HG03378 (cell line): Measurements from ENCODE around the gene RNU4-1.
"Not testable (repeated sequence)": the region's sequence is repeated elsewhere in the genome, so short reads cannot be mapped to it uniquely, and the experiment has no call there.

Experiments used
- ATAC-seq: cut with Tn5 transposase; IDR thresholded peaks from one replicate; pipeline ENCODE4 v1.9.1; 2021; ENCODE audit warnings: mild to moderate bottlenecking, moderate library complexity; ENCODE audit not compliant: unreplicated experiment

Gene RNU4-1

DNA sequence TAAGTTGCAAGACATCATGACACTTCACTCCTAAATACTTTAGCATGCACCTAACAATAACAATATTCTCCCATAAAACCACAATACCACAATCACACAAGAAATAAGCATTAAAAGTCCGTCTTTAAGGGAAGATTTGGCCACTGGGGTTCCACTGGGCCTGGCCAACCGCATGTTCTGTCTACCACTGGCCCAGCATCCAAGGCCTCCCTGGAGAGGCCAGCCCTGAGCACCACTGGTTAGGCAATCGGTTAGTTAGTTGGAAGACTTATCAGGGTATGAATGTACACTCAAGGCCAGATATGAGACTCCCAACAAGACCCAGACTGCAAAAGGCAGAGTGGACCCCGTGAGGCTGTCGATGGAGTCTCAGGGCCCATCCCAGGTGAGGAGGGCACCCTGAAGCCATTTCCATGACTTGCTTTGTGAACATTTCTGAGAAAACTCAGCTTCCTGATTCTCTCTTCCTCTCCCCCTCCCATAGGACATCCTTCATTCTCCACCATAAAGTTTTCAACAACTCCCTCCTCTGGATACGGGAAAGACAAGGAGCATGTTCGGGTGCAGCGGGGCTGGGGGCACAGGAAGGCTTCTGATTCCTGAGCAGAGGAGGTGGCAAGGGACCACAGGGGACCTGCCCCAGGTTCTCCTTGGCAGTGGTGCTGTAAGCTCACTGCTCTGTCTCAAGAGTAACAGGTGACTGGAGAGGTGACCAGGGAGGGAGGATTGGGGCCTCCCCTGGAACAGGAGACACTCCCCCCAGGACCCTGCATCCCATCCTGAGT lies 33.4 kb downstream of the RNU4-1 start:
- no peak for ATAC-seq

DNA sequence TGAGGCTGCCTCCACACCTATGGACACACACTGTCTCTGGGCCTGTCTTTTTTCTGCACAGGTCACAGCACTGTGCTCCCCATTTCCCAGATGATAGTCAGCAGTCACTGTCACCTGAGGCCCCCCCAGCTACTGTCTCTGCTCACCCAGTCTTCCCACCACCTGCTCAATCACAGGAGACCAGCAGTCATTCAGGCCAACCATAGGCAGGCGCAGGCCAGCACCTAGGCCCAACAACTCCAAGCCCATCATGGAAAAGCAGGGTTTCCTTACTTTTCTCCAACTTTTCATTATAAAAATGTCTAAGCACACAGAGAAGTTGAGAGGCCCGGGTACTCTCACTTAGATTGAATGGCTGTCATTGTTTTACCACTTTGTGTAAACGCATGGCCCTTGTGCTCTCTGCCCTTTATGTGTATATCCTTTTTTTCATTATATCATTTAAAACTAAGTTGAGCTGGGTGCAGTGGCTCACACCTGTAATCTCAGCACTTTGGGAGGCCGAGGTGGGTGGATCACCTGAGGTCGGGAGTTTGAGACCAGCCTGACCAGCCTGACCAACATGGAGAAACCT lies 34.6 kb downstream of the RNU4-1 start:
- no peak for ATAC-seq

DNA sequence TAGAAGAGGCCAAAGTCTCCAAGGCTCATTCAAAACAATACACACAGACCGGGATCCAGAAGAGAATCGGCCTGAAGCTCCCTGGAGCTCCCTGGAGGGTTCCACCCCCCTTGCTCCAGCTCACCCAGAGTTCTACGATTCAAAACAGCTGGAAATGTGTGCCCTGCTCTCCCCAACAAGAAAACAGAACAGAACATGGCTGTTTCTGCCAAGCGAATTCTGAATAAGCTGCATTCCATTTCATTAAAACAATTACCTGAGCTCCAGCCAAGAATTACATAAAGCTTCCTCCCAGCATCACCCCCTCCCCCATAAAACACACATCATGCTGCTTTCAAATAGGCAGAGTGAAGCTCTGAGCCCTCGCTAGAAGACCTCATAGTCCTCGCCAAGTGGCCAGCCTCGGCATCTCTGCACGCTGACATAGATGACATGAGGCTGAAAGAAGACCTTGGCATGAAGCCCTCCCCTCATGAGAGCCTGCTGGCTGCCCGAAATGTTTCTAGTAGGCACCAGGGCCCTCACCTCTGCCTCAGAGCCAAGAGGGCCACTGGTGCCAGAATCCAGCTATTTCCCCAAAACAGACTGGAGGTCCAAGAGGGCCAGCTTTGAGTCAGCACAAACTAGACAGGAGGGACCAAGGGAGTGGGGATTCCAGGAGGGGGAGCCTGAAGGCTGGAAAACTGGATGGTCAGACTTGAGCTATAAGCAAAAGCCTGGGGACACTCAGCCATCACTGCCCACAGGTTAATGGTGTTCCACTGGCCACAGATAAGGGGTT lies 35.8 kb downstream of the RNU4-1 start:
- no peak for ATAC-seq

DNA sequence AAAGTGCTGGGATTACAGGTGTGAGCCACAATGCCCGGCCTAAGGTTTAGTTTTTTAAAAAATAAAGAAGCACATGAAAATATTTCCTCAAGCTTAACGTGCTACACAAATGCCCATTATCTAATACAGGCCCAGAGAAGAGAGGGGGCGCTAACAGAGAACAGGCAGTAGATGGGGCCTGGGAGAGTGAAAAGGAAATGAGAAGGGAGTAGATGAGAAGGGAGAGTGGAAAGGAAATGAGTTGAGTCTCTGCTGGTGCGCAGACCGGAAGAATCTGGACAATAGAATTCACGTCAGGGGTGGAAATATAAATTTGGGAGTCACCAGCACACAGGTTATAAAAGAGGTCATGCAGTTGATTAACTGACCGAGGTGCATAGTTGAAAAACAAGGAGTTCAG lies 38.2 kb downstream of the RNU4-1 start:
- no peak for ATAC-seq

DNA sequence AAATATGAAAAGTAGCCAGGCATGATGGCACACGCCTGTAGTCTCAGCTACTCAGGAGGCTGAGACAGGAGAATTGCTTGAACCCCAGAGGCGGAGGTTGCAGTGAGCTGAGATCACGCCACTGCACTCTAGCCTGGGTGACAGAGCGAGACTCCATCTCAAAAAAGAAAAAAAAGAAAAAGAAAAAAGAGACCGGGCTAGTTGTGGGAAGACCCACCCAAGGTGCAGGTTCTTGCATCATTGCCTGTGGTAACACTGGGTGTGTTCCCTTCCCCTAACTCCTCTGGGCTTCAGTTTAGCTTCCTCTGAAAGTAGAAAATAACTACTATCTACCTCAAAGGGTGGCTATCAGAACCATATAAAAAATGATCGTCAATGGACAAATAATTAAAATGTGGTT lies 39.7 kb downstream of the RNU4-1 start:
- ATAC-seq = not testable (repeated sequence)

DNA sequence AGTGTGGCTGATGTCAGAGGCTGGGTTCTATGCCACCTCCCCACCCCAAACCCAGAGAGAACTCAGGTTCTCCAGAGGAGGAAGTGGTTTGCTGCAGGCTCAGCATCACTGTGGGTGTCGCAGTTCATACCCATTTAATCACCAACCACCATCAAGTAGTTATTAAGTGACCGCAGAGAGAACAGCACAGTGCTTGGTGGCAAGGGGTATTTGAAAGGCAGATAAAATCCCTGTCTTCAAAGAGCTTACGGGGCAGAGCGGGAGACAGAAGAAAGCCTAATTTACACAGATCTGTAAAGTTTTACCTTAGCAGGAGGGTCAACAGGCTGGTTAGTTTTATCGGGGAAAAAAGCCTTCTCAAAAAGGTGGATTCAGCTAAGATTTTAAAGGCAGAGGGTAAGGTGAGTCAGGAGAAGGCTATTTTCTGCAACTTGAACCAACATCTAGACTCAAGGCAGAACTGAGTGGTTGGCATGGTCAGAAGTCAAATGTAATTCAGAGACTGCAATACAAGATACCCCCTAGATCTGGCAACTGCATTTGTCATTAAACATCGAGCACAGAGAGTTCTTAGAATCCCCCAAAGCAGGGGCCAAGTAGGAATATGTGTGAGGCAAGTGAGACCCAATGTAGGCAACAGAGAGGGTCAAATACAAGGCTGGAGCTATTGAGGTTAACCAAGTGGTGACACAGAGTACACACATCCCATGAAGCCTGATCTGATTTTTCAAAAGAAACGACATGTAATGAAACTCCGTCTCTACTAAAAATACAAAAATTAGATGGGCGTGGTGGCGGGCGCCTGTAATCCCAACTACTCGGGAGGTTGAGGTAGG lies 40.7 kb downstream of the RNU4-1 start:
- no peak for ATAC-seq

DNA sequence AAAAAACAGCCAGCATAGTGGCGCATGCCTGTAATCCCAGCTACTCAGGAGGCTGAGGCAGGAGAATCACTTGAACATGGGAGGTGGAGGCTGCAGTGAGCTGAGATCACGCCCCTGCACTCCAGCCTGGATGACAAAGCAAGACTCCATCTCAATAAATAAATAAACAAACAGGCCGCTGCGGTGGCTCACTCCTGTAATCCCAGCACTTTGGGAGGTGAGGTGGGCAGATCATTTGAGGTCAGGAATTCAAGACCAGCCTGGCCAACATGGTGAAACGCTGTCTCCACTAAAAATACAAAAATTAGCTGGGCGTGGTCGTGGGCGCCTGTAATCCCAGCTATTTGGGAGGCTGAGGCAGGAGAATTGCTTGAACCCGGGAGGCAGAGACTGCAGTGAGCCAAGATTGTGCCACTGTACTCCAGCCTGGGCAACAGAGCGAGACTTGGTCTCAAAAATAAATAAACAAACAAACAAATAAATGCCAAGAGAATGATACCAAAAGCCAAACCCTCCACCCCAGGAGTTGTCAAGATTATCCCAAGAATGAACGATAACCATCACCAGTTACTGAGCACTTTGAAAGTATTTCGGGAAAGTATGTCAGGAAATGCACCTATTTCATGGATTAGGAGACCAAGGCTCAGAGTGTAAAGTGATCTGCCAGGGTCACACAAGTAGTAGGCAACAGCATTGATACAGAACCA lies 41.5 kb downstream of the RNU4-1 start:
- not testable (repeated sequence) for ATAC-seq

DNA sequence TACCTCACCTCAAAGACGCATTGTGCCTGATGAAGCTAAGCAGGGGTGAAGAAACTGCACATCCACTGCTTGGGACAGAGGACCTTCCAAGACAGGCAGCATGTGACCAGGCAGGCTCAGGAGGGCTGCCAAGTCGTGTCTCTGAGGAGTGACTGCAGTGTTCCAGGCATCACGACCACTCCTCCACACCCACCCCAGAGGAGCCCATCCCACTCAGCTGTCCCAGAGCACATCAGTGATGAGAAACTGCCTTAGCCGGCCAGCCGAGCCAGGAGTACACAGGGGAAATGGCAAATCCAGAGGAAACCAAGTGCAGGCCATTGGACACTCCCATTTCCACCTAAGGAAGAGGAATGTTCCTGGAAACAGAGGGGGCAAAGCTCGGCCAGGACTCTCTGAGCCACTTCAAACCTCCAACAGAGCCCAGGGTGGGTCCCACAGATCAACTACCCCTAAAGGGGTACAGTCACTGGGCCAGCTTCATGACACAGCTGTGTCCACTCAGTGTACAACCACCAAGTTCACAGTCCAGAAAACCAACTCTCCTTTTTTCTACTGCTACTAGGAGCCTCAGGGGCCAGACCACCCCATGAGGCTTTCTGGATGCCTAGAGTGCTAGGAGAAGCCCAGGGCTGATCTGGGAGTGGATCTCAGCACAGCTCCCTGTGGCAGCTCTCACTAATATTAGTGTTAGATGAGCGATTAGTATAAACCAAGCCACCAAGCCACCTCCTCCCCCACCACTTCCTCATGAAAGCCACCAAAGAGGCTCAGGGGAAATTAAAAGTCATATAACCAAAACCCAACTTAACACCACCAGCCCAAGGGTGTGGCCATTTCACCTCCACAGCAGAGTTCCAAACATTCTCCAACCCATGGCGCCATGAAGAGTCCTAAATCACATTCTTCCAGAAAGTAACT lies 42.9 kb downstream of the RNU4-1 start:
- no peak for ATAC-seq

DNA sequence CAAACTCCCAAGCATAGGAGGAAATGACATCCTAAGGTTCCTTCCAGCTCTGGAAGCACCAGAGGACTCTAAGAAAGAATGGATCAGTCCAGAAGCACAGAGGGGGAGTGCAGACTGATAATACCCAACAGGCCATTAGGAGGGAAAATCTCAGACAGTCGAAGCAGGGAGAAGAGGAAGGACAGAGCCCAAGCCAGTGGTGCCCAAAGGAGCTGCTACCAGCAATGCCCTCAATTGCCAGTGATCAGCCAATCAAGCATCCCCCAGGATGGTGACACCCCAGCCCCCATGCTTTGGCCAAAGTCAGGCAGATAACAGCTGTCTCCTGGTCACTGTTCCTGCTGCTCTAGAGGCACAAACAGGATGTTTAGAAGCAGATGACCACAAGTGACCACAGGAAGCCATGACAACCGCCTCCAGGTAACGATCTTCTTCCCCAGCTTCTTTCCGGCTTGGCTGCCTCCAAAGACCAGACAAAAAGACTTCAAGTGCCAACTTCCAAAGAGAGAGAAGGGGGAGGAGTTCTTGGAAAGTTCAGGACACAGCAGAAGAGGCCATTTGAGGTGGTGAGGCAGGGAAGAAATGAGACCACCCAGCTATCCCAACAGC lies 43.7 kb downstream of the RNU4-1 start:
- no peak for ATAC-seq

DNA sequence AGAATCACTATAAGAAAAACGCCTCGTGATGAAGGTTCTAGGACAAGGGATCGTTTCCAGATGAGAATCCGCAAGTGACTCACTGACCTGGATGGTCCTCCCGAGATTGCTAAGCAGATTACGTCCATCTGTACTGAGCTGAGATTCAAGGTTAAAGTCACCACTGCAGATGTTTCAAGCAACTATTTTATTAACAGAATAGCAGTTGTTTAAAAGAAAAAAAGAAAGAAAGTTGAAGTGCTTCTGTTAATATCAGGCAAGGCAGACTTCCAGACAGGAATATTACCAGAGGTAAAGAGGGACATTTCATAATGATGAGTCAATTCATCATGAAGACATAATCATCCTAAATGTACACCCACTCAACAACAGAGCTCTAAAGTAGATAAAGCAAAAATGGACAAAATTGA lies 45.4 kb downstream of the RNU4-1 start:
- no peak for ATAC-seq

DNA sequence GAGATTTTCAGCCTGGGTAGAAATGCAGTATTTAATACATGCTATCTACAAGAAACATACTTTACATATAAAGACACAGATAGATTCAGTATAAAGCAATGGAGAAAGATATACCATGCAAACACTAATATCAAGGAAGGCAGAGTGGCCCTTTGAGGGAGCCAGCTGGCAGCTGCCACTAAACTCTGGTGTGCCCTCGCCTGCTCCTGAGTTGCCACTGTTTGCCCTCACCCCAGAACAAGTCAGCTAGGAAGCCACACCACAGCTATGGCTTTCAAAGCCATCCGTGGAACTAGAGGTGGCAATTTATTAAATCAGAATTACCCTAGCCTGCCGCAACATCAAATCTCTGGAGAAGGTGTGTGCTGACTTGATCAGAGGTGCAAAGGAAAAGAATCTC lies 45.9 kb downstream of the RNU4-1 start:
- no peak for ATAC-seq

DNA sequence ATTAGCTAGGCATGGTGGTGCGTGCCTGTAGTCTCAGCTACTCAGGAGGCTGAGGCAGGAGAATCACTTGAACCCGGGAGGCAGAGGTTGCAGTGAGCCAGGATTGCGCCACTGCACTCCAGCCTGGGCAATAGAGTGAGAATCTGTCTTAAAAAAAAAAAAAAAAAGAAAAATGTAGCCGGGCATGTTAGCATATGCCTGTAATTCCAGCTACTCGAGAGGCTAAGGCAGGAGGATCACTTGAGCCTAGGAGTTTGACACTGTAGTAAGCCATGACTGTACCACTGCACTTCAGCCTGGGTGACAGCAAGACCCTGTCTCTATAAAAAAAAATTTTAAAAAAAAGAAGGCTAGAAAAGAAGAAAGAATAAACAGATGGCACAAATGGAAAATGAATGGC lies 46.3 kb downstream of the RNU4-1 start:
- not testable (repeated sequence) for ATAC-seq
